Calu3 (cell line): ENCODE data around the gene GCN1. TPM values are rescaled to one million over a fixed set of nuclear protein-coding genes. Genes with fewer than 3 reads are reported as not detected.
A peak's percentile ranks its signal among the peaks of the same experiment; 100 is the strongest.

ENCODE experiments used
- BruUV-seq: library from RNA; stranded (reverse); fragments of 400-500 nt; replicated peaks from 2 replicates; lab custom pipeline; 2021; lab: Mats Ljungman, UMichigan
- CTCF ChIA-PET: fragments of 300-600 bp; sonication (Branson Sonifier 250); formaldehyde crosslinking; loops from one replicate; lab custom pipeline; 2022; ENCODE audit warnings: antibody characterized with exemption; lab: Charles Lee
- DNase-seq: peaks from one replicate; pipeline ENCODE4 v3.0.0; 2022
- H3K27ac Mint-ChIP-seq: one replicate; pipeline ENCODE4 v1.8.0; 2022; ENCODE audit warnings: mixed read lengths; ENCODE audit not compliant: unreplicated experiment
- H3K27me3 Mint-ChIP-seq: one replicate; pipeline ENCODE4 v1.8.0; 2022; ENCODE audit warnings: mixed read lengths; ENCODE audit not compliant: unreplicated experiment
- H3K36me3 Mint-ChIP-seq: one replicate; pipeline ENCODE4 v1.8.0; 2022; ENCODE audit warnings: mild to moderate bottlenecking, moderate library complexity, mixed read lengths; ENCODE audit not compliant: insufficient read depth, unreplicated experiment
- H3K4me1 Mint-ChIP-seq: one replicate; pipeline ENCODE4 v1.8.0; 2022; ENCODE audit warnings: mild to moderate bottlenecking, low read depth, mixed read lengths; ENCODE audit not compliant: unreplicated experiment
- H3K4me3 Mint-ChIP-seq: one replicate; pipeline ENCODE4 v1.8.0; 2022; ENCODE audit warnings: mild to moderate bottlenecking, low read depth, moderate library complexity, mixed read lengths; ENCODE audit not compliant: unreplicated experiment
- H3K9me3 Mint-ChIP-seq: one replicate; pipeline ENCODE4 v1.8.0; 2022; ENCODE audit warnings: low read depth, mixed read lengths; ENCODE audit not compliant: unreplicated experiment
- CTCF ChIP-seq: fragments of 200-600 bp; IDR thresholded peaks from one replicate; pipeline ENCODE4 v1.8.0; 2022; ENCODE audit warnings: antibody characterized with exemption; ENCODE audit not compliant: unreplicated experiment
- intact Hi-C: fragments of 100-400 bp; cut with micrococcal nuclease; formaldehyde crosslinking; loops from one replicate; pipeline ENCODE4 v1.10.0; 2022; ENCODE audit not compliant: unreplicated experiment
- total RNA-seq: library from RNA; stranded (reverse); gene quantifications from 2 replicates; pipeline ENCODE4 v1.2.3, GENCODE V29; 2022

GCN1 gene
- total RNA-seq, 1 experiment from 2014 or later, result 168 TPM

- intact Hi-C loops, result loop anchor here (1.0 kb wide), 1 partner anchor 37 kb away; no protein-coding TSS in a partner anchor
- no peak for TF ChIP-seq CTCF
- DNase-seq, result no peak
- CTCF ChIA-PET, result interaction anchor here (0.6 to 9.8 kb wide), 22 partner anchors 8 to 203 kb away, joined by 3 to 338 read pairs (median 4); partner anchors contain the start of genes PXN, RNU4-1, RNU4-2 and RPLP0
- Mint-ChIP-seq H3K27ac (peak overlapping the region; percentile 85), H3K27me3 (no peaks in the 10 kb centered on the region), H3K36me3 (peaks cover 78% of the 10 kb centered on the region), H3K4me3 (peak overlapping the region; percentile 31), H3K9me3 (no peaks in the 10 kb centered on the region), H3K4me1 (peaks cover 94% of the 10 kb centered on the region)
- no TSS peak for BruUV-seq
Measured at GRCh38 chr12:120227233-120228040, 32.9 kb upstream of the GCN1 start.

DNA sequence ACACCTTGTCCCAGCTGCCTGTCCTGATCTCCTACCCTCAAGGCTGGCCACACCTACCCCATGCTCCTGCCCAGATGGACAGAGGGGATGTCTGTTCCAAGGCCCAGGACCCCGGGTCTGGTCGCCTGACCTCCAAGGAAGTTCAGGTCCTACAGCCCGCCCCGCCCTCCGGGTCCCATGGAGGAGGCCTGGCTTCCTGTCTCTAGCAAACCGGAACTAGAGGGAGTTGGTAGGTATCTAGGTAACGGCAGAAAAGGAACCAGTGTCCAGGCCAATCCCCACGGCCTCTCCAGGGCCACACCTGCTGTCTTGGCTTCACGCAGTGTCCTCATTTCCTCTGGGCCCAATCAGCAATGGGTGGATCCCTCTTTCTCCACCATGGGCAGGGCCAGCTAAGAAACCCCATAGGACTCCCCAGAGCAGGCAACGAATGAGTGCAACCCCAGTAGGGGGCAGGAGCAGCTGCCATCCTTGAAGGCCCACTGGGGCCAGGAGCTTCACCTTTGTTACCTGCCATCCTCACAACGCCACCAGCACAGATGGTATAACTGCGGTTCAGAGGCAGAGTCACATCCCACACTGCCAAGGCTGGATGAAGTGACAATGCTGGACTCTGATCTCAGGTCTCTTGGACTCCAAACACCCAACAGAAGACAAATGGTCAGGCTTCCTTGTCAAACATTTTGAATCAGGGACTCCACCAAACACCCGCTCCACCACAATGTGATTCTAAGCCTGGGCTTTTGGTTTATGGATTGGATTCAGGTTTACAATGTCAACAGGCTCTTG is 31.5 kb upstream of the GCN1 start:
- intact Hi-C loops, result no loop called here
- peaks cover 70% of the 10 kb centered on the region for H3K36me3 Mint-ChIP-seq

DNA sequence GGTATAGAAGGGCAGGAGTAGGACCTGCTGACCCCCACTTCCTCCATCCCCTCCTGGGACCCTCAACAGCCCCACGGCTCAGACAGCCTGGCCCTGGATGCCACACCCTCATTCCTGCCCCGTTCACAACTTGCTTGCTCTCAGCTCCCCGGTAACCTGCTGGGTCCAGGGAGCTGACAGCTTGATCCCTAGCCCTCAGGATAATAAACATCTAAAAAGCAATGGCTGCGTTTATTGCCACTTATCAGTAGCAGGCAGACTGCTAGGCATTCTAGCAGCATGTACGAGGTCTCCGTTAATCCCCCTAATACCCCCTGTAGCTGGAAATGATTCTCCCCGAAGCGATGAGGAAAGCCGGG is 30.7 kb upstream of the GCN1 start:
- Mint-ChIP-seq H3K9me3 (no peaks in the 10 kb centered on the region), H3K4me3 (peak overlapping the region; percentile 70), H3K4me1 (peaks cover 72% of the 10 kb centered on the region), H3K27me3 (no peaks in the 10 kb centered on the region), H3K36me3 (peaks cover 67% of the 10 kb centered on the region), H3K27ac (peak overlapping the region; percentile 85)
- BruUV-seq, result TSS peak; percentile 87
- no peak for TF ChIP-seq CTCF
- CTCF ChIA-PET, result interaction anchor here (0.8 to 9.8 kb wide), 5 partner anchors 24 to 108 kb away, joined by 3 to 338 read pairs (median 4); partner anchors contain the start of genes PXN, RAB35, RPLP0 and SIRT4
- intact Hi-C loops, result no loop called here
- DNase-seq, result no peak

More for the DNA sequence above, 31.5 kb upstream of the GCN1 start:
- BruUV-seq, result no TSS peak
- peak; percentile 55 for DNase-seq
- CTCF ChIA-PET, result interaction anchor here (1.6 to 9.8 kb wide), 4 partner anchors 12 to 76 kb away, joined by 4 to 338 read pairs (median 6); partner anchors contain the start of genes PXN, RPLP0 and SIRT4
- Mint-ChIP-seq H3K4me1 (peaks cover 80% of the 10 kb centered on the region), H3K4me3 (peak overlapping the region; percentile 70), H3K9me3 (no peaks in the 10 kb centered on the region), H3K27ac (peak overlapping the region; percentile 85), H3K27me3 (no peaks in the 10 kb centered on the region)
- TF ChIP-seq CTCF, result no peak
